GM12873 (cell line): ENCODE data around the gene LCP1.

ENCODE experiments used
- CTCF ChIP-seq: IDR thresholded peaks from 2 replicates; pipeline ENCODE4 v1.5.1; 2012; ENCODE audit warnings: low read depth, mild to moderate bottlenecking, moderate library complexity, low read length, control low read depth; ENCODE audit not compliant: insufficient read depth; ENCODE audit errors: missing control alignments

The LCP1 gene

GRCh38 chr13:46103037-46103436 lies 78.9 kb downstream of the LCP1 start:
- no peak for TF ChIP-seq CTCF

- TF ChIP-seq CTCF, result no peak
Measured at GRCh38 chr13:46102255-46102605, 79.7 kb downstream of the LCP1 start.

GRCh38 chr13:46101484-46102254 lies 80.3 kb downstream of the LCP1 start:
- TF ChIP-seq CTCF, result no peak

DNA sequence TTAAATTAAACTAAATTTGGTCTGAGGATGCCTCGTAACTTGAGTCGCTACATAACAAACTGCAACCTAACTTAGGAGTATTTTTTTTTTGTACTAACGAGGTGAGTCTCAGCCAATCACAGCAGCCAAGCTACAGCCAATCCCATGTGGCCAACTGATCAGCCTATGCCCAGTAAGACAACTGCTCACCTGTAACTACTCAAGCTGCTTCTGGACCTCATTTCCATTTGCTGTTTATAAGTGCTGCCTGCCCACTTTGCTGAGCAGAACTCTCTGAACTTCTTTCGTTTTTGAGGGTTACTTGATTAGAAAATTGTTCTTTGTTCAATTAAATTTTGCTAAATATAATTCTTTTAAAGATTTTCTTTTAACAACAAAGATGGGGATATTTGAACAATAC lies 81.0 kb downstream of the LCP1 start:
- TF ChIP-seq CTCF, result no peak

DNA sequence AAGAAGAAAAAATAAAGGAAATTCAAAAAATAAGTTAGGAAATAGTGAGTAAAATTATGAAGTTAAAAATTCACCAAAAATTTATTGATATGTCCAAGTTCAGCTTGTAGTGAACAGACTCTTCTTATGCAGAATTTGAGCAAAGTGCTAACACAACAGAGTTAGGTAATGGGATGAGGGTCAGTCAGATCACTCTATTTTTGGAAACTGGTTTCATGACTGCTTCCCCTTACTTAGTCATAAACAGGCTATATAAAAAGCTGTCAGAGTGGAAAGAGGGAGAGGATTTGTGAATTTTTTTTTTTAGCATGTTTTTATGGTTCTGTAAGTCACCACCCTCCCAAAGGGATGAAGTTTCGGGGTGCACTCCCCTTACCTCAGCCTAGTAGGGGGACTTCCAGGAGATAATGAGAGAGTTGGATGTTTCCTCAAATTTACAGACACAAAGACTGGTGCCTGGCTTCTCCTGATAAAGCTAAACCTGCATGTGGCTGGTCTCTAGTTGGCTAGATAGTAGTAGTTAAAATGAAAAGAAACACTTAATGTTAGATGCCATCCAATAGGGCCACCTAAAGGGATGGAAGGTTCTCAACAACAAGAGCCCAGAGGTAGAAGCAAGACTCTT lies 81.7 kb downstream of the LCP1 start:
- TF ChIP-seq CTCF, result no peak

GRCh38 chr13:46097663-46098062 lies 84.3 kb downstream of the LCP1 start:
- TF ChIP-seq CTCF, result no peak

DNA sequence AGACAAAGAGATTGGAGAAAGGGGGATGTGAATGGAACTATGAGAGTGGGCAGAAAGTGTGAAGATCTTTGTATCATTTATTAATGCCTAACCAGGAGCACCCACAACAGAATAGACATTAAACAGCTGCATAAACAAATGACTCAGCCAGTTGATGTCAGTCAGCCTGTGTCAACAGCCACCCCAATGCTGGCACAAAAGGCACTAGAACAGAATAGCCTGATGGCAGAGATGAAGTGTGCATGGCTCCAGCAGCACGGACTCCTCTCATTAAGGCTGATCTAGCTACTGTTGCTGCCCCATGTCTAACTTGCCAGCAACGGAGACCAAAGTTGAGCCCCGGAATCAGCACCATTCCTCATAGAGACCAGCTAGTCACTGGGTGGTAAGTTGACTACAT lies 85.0 kb downstream of the LCP1 start:
- TF ChIP-seq CTCF, result no peak
